Peyer's patch (tissue), 4 donors: ENCODE results near the gene ERLIN1. TPM values are rescaled to one million over a fixed set of nuclear protein-coding genes. Genes with fewer than 3 reads are reported as not detected.

Source experiments
- DNase-seq, 3 donors: peaks; one replicate each; pipeline ENCODE4 v3.0.0-alpha.2; 2017 to 2019
- H3K27ac ChIP-seq, 4 donors: fragments of 200-600 bp; sonication (generic); one replicate each; pipeline ENCODE4 v1.5.1; 2016 to 2019
- H3K27me3 ChIP-seq, 2 donors: fragments of 200-600 bp; sonication (generic); one replicate each; pipeline ENCODE4 v1.5.1; 2019
- H3K36me3 ChIP-seq, 3 donors: fragments of 200-600 bp; sonication (generic); one replicate each; pipeline ENCODE4 v1.5.1; 2016 to 2019
- H3K4me1 ChIP-seq, 4 donors: fragments of 200-600 bp; sonication (generic); one replicate each; pipeline ENCODE4 v1.5.1; 2016 to 2019
- H3K4me3 ChIP-seq, 4 donors: fragments of 200-600 bp; sonication (generic); 1 replicate in 3 of 4; 2 replicates in 1 of 4; pipeline ENCODE4 v1.5.1; 2016 to 2019; ENCODE audit warnings: mild to moderate bottlenecking in 1 of 4
- H3K9me3 ChIP-seq, 4 donors: fragments of 200-600 bp; sonication (generic); one replicate each; pipeline ENCODE4 v1.5.1; 2016 to 2019; ENCODE audit warnings: mild to moderate bottlenecking in 1 of 4
- POLR2A ChIP-seq, 2 donors: fragments of 450-650 bp; IDR thresholded peaks; one replicate each; pipeline ENCODE4 v1.5.1; 2017; ENCODE audit warnings: antibody characterized with exemption in 2 of 2, mild to moderate bottlenecking in 2 of 2, moderate library complexity in 2 of 2
- total RNA-seq, 4 donors: library from RNA; depleted of rRNA; stranded (reverse); fragments of >200 nt; gene quantifications; one replicate each; pipeline ENCODE4 v1.1.0, GENCODE V29; 2016
- TF ChIP-seq, protein P1 (sequence below), 6 experiments: fragments of 450-650 bp in 4 of 6; fragments of 200-600 bp in 2 of 6; sonication (generic) in 1 of 6; IDR thresholded peaks; one replicate each; pipeline ENCODE4 v1.5.1; 2017 to 2019; ENCODE audit warnings: antibody characterized with exemption in 6 of 6, mild to moderate bottlenecking in 3 of 6, moderate library complexity in 1 of 6

The ERLIN1 gene
- total RNA-seq, 4 donors from 2014 or later, result 5.8 to 28.7 (median 26.3) TPM

GRCh38 chr10:100209303-100209702 is 23.5 kb upstream of the ERLIN1 start:
- Histone ChIP-seq H3K27ac (no peak overlapping the region), H3K9me3 (no peaks in the 10 kb centered on the region), H3K4me3 (no peak overlapping the region), H3K4me1 (no peaks in the 10 kb centered on the region), H3K36me3 (peaks cover 0 to 80% (median 0%) of the 10 kb centered on the region in 3 donors), H3K27me3 (no peaks in the 10 kb centered on the region)
- TF ChIP-seq, protein P1, sequence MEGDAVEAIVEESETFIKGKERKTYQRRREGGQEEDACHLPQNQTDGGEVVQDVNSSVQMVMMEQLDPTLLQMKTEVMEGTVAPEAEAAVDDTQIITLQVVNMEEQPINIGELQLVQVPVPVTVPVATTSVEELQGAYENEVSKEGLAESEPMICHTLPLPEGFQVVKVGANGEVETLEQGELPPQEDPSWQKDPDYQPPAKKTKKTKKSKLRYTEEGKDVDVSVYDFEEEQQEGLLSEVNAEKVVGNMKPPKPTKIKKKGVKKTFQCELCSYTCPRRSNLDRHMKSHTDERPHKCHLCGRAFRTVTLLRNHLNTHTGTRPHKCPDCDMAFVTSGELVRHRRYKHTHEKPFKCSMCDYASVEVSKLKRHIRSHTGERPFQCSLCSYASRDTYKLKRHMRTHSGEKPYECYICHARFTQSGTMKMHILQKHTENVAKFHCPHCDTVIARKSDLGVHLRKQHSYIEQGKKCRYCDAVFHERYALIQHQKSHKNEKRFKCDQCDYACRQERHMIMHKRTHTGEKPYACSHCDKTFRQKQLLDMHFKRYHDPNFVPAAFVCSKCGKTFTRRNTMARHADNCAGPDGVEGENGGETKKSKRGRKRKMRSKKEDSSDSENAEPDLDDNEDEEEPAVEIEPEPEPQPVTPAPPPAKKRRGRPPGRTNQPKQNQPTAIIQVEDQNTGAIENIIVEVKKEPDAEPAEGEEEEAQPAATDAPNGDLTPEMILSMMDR (IDR thresholded peaks at IDR 0.05), result no peak
- TF ChIP-seq POLR2A (IDR thresholded peaks at IDR 0.05), result no peak
- no peak for DNase-seq

- H3K27me3 ChIP-seq, result no peaks in the 10 kb centered on the region
- H3K4me1 ChIP-seq, result no peaks in the 10 kb centered on the region
- no peak for DNase-seq
- peaks cover 0 to 81% (median 0%) of the 10 kb centered on the region in 3 donors for H3K36me3 ChIP-seq
- no peak overlapping the region for H3K27ac ChIP-seq
- TF ChIP-seq POLR2A (IDR thresholded peaks at IDR 0.05), result no peak
- TF ChIP-seq, protein P1 (IDR thresholded peaks at IDR 0.05), result no peak
- H3K4me3 ChIP-seq, result no peak overlapping the region
- no peaks in the 10 kb centered on the region for H3K9me3 ChIP-seq
Observed at GRCh38 chr10:100208276-100208675, 22.4 kb upstream of the ERLIN1 start.

DNA sequence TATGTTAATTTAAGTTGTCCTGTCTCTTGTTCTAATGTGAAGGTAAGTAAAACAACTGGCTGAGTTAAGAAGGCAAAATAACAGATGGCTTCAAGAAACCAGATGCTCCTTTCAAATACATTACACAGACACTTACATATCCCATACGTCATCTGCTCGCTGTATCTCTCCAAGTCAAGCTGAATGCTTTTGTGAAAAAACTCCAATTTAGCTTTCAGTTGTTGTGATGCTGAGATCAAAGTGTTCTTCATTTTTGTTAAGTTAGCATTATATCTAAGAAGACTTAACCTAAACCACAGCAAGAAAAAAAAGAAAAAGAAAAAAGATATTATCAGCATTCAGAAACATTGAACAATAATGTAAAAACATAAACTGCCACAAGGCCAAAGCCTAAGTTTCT is 18.5 kb upstream of the ERLIN1 start:
- no peaks in the 10 kb centered on the region for H3K4me1 ChIP-seq
- H3K27me3 ChIP-seq, result no peaks in the 10 kb centered on the region
- no peak for DNase-seq
- H3K27ac ChIP-seq, result no peak overlapping the region
- H3K4me3 ChIP-seq, result no peak overlapping the region
- H3K9me3 ChIP-seq, result no peaks in the 10 kb centered on the region
- H3K36me3 ChIP-seq, result peaks cover 0 to 89% (median 0%) of the 10 kb centered on the region in 3 donors
- TF ChIP-seq, protein P1 (IDR thresholded peaks at IDR 0.05), result no peak
- no peak for TF ChIP-seq POLR2A (IDR thresholded peaks at IDR 0.05)

- TF ChIP-seq POLR2A (IDR thresholded peaks at IDR 0.05), result no peak
- TF ChIP-seq, protein P1 (IDR thresholded peaks at IDR 0.05), result no peak
- H3K36me3 ChIP-seq, result peaks cover 0 to 86% (median 0%) of the 10 kb centered on the region in 3 donors
Observed at GRCh38 chr10:100201549-100201948, 15.7 kb upstream of the ERLIN1 start.

GRCh38 chr10:100194711-100195110 is 8.9 kb upstream of the ERLIN1 start:
- no peak for DNase-seq
- Histone ChIP-seq H3K4me1 (no peaks in the 10 kb centered on the region), H3K27ac (no peak overlapping the region), H3K27me3 (no peaks in the 10 kb centered on the region), H3K9me3 (no peaks in the 10 kb centered on the region), H3K4me3 (no peak overlapping the region), H3K36me3 (peaks cover 0 to 75% (median 0%) of the 10 kb centered on the region in 3 donors)
- no peak for TF ChIP-seq POLR2A (IDR thresholded peaks at IDR 0.05)
- TF ChIP-seq, protein P1 (IDR thresholded peaks at IDR 0.05), result no peak

More at GRCh38 chr10:100201549-100201948, 15.7 kb upstream of the ERLIN1 start:
- Histone ChIP-seq H3K27ac (no peak overlapping the region), H3K4me3 (no peak overlapping the region), H3K27me3 (no peaks in the 10 kb centered on the region), H3K4me1 (no peaks in the 10 kb centered on the region), H3K9me3 (no peaks in the 10 kb centered on the region)
- no peak for DNase-seq

GRCh38 chr10:100192350-100192749 is 6.5 kb upstream of the ERLIN1 start:
- no peak for TF ChIP-seq POLR2A (IDR thresholded peaks at IDR 0.05)
- TF ChIP-seq, protein P1 (IDR thresholded peaks at IDR 0.05), result no peak
- Histone ChIP-seq H3K36me3 (peaks cover 0 to 58% (median 0%) of the 10 kb centered on the region in 3 donors), H3K4me3 (no peak overlapping the region), H3K9me3 (no peaks in the 10 kb centered on the region), H3K27ac (no peak overlapping the region), H3K27me3 (no peaks in the 10 kb centered on the region), H3K4me1 (peaks cover 0 to 2% (median under 1%) of the 10 kb centered on the region in 4 donors)
- DNase-seq, result no peak
